K562 (cell line): ENCODE data around the gene TMEM38B. TPM values are rescaled to one million over a fixed set of nuclear protein-coding genes. Genes with fewer than 3 reads are reported as not detected.

Experiments used
- ATAC-seq: fragments of 200-7000 bp; cut with Tn5 transposase; 3 replicates; pipeline ENCODE4 v1.9.1; 2020; ENCODE audit warnings: moderate library complexity
- BruUV-seq: library from RNA; stranded (reverse); fragments of 400-500 nt; replicated peaks from 2 replicates; lab custom pipeline; 2021; lab: Mats Ljungman, UMichigan
- CTCF ChIA-PET: fragments of 300-600 bp; formaldehyde crosslinking; extraction: SDS; loops from one replicate; lab custom pipeline; 2021; ENCODE audit warnings: low intra/inter-chr PET ratio; lab: Yijun Ruan, JAX
- POLR2A ChIA-PET: fragments of 300-600, 350-650 bp; sonication (Branson Sonifier 250); formaldehyde crosslinking; extraction: SDS; loops from one replicate; lab custom pipeline; 2021; ENCODE audit warnings: antibody characterized with exemption, inconsistent platforms; lab: Yijun Ruan, JAX
- DNase-seq, 4 experiments: peaks; one replicate each; pipeline versions ENCODE4 v3.0.0 to v3.0.0-alpha.2; 2011 to 2018; ENCODE audit warnings: low spot score in 3 of 4, mixed read lengths in 3 of 4; ENCODE audit errors: extremely low read depth in 1 of 4
- FAIRE-seq: peaks from 2 replicates; lab custom pipeline; 2011; peaks lifted over from hg19 to GRCh38; lab: Jason Lieb, UNC
- H2AFZ ChIP-seq: 2 replicates; pipeline ENCODE4 v1.6.0; 2011; ENCODE audit warnings: low read depth, low read length, control low read depth, inconsistent platforms
- H3K27ac ChIP-seq: fragments of 200-600 bp; 3 replicates; pipeline ENCODE4 v1.8.0; 2011; ENCODE audit warnings: low read depth, mild to moderate bottlenecking, control low read depth, inconsistent platforms, low read length, moderate library complexity, mixed read lengths; ENCODE audit errors: extremely low read depth
- H3K27me3 ChIP-seq, 2 experiments: fragments of 300-600 bp in 1 of 2; 2 replicates in 1 of 2; 3 replicates in 1 of 2; pipeline versions ENCODE4 v1.6.0 to v1.8.0; 2011; ENCODE audit warnings: inconsistent platforms in 2 of 2, low read length in 2 of 2, mild to moderate bottlenecking in 1 of 2, mixed read lengths in 1 of 2, moderate library complexity in 1 of 2; ENCODE audit not compliant: control insufficient read depth in 2 of 2, insufficient read depth in 2 of 2
- H3K36me3 ChIP-seq: fragments of 300-600 bp; 3 replicates; pipeline ENCODE4 v1.8.0; 2011; ENCODE audit warnings: mild to moderate bottlenecking, low read length, inconsistent platforms; ENCODE audit not compliant: control insufficient read depth, insufficient read depth
- H3K4me1 ChIP-seq, 2 experiments: fragments of 200-600 bp in 1 of 2; replicated peaks in 1 of 2; 2 replicates in 1 of 2; 3 replicates in 1 of 2; pipeline versions ENCODE4 v1.5.1 to v1.8.0; 2011; ENCODE audit warnings: inconsistent platforms in 2 of 2, low read length in 2 of 2, mild to moderate bottlenecking in 1 of 2, mixed read lengths in 1 of 2, moderate library complexity in 1 of 2; ENCODE audit not compliant: control insufficient read depth in 2 of 2, insufficient read depth in 2 of 2
- H3K4me2 ChIP-seq: 2 replicates; pipeline ENCODE4 v1.6.1; 2011; ENCODE audit warnings: low read length, control low read depth, inconsistent platforms, mixed read lengths; ENCODE audit not compliant: insufficient read depth
- H3K4me3 ChIP-seq: fragments of 200-600 bp; sonication (generic), shearing (Covaris generic); 2 replicates; pipeline ENCODE4 v1.5.1; 2016; ENCODE audit warnings: control low read depth, inconsistent platforms
- H3K79me2 ChIP-seq: fragments of 200-600 bp; 3 replicates; pipeline ENCODE4 v1.8.0; 2011; ENCODE audit warnings: low read length, inconsistent platforms; ENCODE audit not compliant: control insufficient read depth, insufficient read depth
- H3K9ac ChIP-seq, 2 experiments: 2 replicates each; pipeline versions ENCODE4 v1.6.0 to v1.6.1; 2011; ENCODE audit warnings: low read depth in 2 of 2, low read length in 2 of 2, control low read depth in 1 of 2, inconsistent platforms in 1 of 2, mild to moderate bottlenecking in 1 of 2, mixed read lengths in 1 of 2; ENCODE audit not compliant: insufficient read depth in 1 of 2
- H3K9me1 ChIP-seq: one replicate; pipeline ENCODE4 v1.6.0; 2011; ENCODE audit warnings: inconsistent platforms, mild to moderate bottlenecking, low read length, moderate library complexity; ENCODE audit not compliant: control insufficient read depth, insufficient read depth
- H3K9me3 ChIP-seq: replicated peaks from 2 replicates; pipeline ENCODE4 v1.5.1; 2011; ENCODE audit warnings: low read depth, low read length, inconsistent platforms; ENCODE audit not compliant: control insufficient read depth, insufficient read depth
- H4K20me1 ChIP-seq: replicated peaks from 2 replicates; pipeline ENCODE4 v1.6.1; 2011; ENCODE audit warnings: low read length, inconsistent platforms, mixed read lengths; ENCODE audit not compliant: control insufficient read depth, insufficient read depth
- ELF2 ChIP-seq: fragments of 250-450 bp; sonication (Bioruptor Pico); IDR thresholded peaks from 2 replicates; pipeline ENCODE4 v1.5.0; 2021; ENCODE audit warnings: mild to moderate bottlenecking
- ESRRB ChIP-seq: fragments of 250-450 bp; sonication (Bioruptor Pico); IDR thresholded peaks from 2 replicates; pipeline ENCODE4 v1.5.0; 2020; ENCODE audit warnings: mild to moderate bottlenecking, moderate library complexity, borderline replicate concordance
- HMG20A ChIP-seq: fragments of 450-650 bp; formaldehyde crosslinking; conservative IDR thresholded peaks from 2 replicates; pipeline ENCODE4 v1.4.0; 2020; ENCODE audit warnings: mild to moderate bottlenecking, mixed read lengths
- MTA3 ChIP-seq: fragments of 450-650 bp; formaldehyde crosslinking; IDR thresholded peaks from 2 replicates; pipeline ENCODE4 v1.6.1; 2017; ENCODE audit warnings: mild to moderate bottlenecking, borderline replicate concordance
- POU5F1 ChIP-seq: fragments of 150-350 bp; IDR thresholded peaks from 2 replicates; pipeline ENCODE4 v1.6.1; 2014; ENCODE audit warnings: borderline replicate concordance, low read length, low read depth, mild to moderate bottlenecking; ENCODE audit not compliant: partially characterized antibody
- RBM34 ChIP-seq: fragments of 200-400 bp; formaldehyde crosslinking; IDR thresholded peaks from 2 replicates; pipeline ENCODE4 v1.6.1; 2018; ENCODE audit warnings: low read length, borderline replicate concordance; ENCODE audit not compliant: insufficient read depth
- SIRT6 ChIP-seq: IDR thresholded peaks from one replicate; pipeline ENCODE4 v1.6.1; 2012; ENCODE audit warnings: low read depth, mild to moderate bottlenecking, control low read depth, inconsistent platforms, low read length, moderate library complexity
- XRCC3 ChIP-seq: fragments of 450-650 bp; IDR thresholded peaks from 2 replicates; pipeline ENCODE4 v1.6.1; 2017; ENCODE audit warnings: mild to moderate bottlenecking, moderate library complexity
- YY1 ChIP-seq, 3 experiments: IDR thresholded peaks; 2 replicates each; pipeline ENCODE4 v1.6.1; 2011; ENCODE audit warnings: low read length in 2 of 3, mild to moderate bottlenecking in 2 of 3, moderate library complexity in 2 of 3, borderline replicate concordance in 1 of 3, control low read depth in 1 of 3, low read depth in 1 of 3; ENCODE audit not compliant: insufficient read depth in 3 of 3, insufficient replicate concordance in 2 of 3, control insufficient read depth in 1 of 3, insufficient read length in 1 of 3; ENCODE audit errors: extremely low read depth in 1 of 3
- ZNF780A ChIP-seq: fragments of 250-450 bp; sonication (Bioruptor Pico); IDR thresholded peaks from 2 replicates; pipeline ENCODE4 v1.5.0; 2021; ENCODE audit warnings: mild to moderate bottlenecking
- WGBS: fragments of 100-300 bp; shearing (Covaris generic); methylation state at CpG from one replicate; pipeline ENCODE4 v1.1.6; 2016; ENCODE audit warnings: low coverage, mixed read lengths; ENCODE audit not compliant: insufficient coverage; ENCODE audit errors: missing lambda C conversion rate; 5-methylcytosine and 5-hydroxymethylcytosine counted together
- in situ Hi-C: fragments of 300-500 bp; cut with MboI; formaldehyde crosslinking; loops from 4 replicates; pipeline ENCODE4 v1.15.0; 2018; ENCODE audit warnings: inconsistent platforms, mixed read lengths
- intact Hi-C: fragments of 100-400 bp; cut with micrococcal nuclease; formaldehyde crosslinking; loops from 2 replicates; pipeline ENCODE4 v1.14.2; 2022
- polyA plus RNA-seq, 8 experiments: library from polyadenylated mRNA; depleted of rRNA in 4 of 8; stranded (reverse) in 5 of 8; unstranded in 3 of 8; fragments of >200 nt; fragmentation: Nextera tagmentation in 2 of 8; fragmentation: Illumina TruSeq in 1 of 8; extraction: Ambion mirVana in 2 of 8; extraction: Trizol in 1 of 8; gene quantifications; 2 replicates each; pipeline versions ENCODE4 v1.2.1 to v1.2.3, GENCODE V29; 2011 to 2014; ENCODE audit warnings: inconsistent platforms in 1 of 8, missing spikeins in 1 of 8
- total RNA-seq, 7 experiments: library from RNA; depleted of rRNA in 6 of 7; stranded (reverse); fragments of >200 nt in 6 of 7; fragmentation: Illumina TruSeq in 2 of 7; extraction: Trizol in 2 of 7; gene quantifications; 2 replicates each; pipeline versions ENCODE4 v1.2.1 to v1.2.3, GENCODE V29; 2011 to 2021; ENCODE audit warnings: low replicate concordance in 1 of 7
- TF ChIP-seq, protein P1 (sequence below): fragments of 450-650 bp; IDR thresholded peaks from 2 replicates; pipeline ENCODE4 v1.7.1; 2018; ENCODE audit warnings: mild to moderate bottlenecking, low read depth; ENCODE audit not compliant: partially characterized antibody
- TF ChIP-seq, protein P2 (sequence below): fragments of 250-450 bp; sonication (Bioruptor Pico); IDR thresholded peaks from 2 replicates; pipeline ENCODE4 v1.4.0; 2020; ENCODE audit warnings: mild to moderate bottlenecking
- TF ChIP-seq, protein P3 (sequence below): fragments of 250-450 bp; sonication (Bioruptor Pico); IDR thresholded peaks from 2 replicates; pipeline ENCODE4 v1.4.0; 2020; ENCODE audit warnings: mild to moderate bottlenecking, moderate library complexity, borderline replicate concordance
- TF ChIP-seq, protein P4 (sequence below): fragments of 250-450 bp; sonication (Bioruptor Pico); IDR thresholded peaks from 2 replicates; pipeline ENCODE4 v1.5.0; 2021

The TMEM38B gene
- total and polyA plus RNA-seq, 9 of the 15 experiments (the other 6 are each of a cell fraction or from before 2014, with no cell fraction given), result 26.0 to 57.5 (median 38.5) TPM

DNA sequence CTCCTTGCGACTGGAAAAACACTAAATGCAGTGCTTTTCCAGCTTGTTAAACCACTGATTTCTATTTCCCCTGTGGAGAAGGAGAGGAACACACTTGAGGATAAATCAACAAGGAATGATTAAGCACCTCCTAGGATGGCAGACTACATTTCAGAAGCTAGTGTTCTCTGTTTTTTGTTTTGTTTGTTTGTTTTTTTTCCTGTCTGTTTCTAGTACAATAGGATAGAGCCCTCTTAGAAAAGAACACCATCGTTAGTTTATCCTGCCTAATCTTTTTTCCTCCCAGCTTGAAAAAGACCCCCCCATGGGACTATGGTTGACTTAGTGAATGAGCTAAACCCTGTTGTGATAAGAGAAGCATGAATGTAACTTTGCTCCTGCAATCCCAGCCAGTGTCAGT is 36.0 kb upstream of the TMEM38B start:
- no peak for FAIRE-seq
- Histone ChIP-seq H3K9ac (no peak overlapping the region), H3K9me3 (no peaks in the 10 kb centered on the region), H3K79me2 (no peaks in the 10 kb centered on the region), H2AFZ (no peak overlapping the region), H3K4me3 (no peak overlapping the region), H3K27ac (no peak overlapping the region), H3K9me1 (no peaks in the 10 kb centered on the region), H3K4me1 (peaks cover 11 to 13% of the 10 kb centered on the region in 2 experiments; a peak in 4 of 5 replicates), H3K4me2 (no peak overlapping the region), H3K36me3 (no peaks in the 10 kb centered on the region), H3K27me3 (no peaks in the 10 kb centered on the region), H4K20me1 (no peaks in the 10 kb centered on the region; the same call in 1 of the 2 replicates)
- in situ Hi-C loops, result no loop called here
- DNase-seq, result no peak
- intact Hi-C loops, result loop anchor here (5.0 kb wide), 1 partner anchor 59 kb away; no protein-coding TSS in a partner anchor
- no TSS peak for BruUV-seq
- no peak for ATAC-seq
- CTCF ChIA-PET, result no interaction called here
- WGBS, result 28% methylated on average over 2 of the region's 2 CpGs
- POLR2A ChIA-PET, result interaction anchor here (0.9 to 1.7 kb wide), 3 partner anchors 11 to 158 kb away, joined by 3 to 6 read pairs (median 4); no protein-coding TSS in a partner anchor
- TF ChIP-seq, protein P1, sequence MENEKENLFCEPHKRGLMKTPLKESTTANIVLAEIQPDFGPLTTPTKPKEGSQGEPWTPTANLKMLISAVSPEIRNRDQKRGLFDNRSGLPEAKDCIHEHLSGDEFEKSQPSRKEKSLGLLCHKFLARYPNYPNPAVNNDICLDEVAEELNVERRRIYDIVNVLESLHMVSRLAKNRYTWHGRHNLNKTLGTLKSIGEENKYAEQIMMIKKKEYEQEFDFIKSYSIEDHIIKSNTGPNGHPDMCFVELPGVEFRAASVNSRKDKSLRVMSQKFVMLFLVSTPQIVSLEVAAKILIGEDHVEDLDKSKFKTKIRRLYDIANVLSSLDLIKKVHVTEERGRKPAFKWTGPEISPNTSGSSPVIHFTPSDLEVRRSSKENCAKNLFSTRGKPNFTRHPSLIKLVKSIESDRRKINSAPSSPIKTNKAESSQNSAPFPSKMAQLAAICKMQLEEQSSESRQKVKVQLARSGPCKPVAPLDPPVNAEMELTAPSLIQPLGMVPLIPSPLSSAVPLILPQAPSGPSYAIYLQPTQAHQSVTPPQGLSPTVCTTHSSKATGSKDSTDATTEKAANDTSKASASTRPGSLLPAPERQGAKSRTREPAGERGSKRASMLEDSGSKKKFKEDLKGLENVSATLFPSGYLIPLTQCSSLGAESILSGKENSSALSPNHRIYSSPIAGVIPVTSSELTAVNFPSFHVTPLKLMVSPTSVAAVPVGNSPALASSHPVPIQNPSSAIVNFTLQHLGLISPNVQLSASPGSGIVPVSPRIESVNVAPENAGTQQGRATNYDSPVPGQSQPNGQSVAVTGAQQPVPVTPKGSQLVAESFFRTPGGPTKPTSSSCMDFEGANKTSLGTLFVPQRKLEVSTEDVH, result no peak
- no peak for TF ChIP-seq XRCC3
- no peak for TF ChIP-seq RBM34
- TF ChIP-seq YY1 (IDR thresholded peaks at IDR 0.05; ENCODE audit: borderline replicate concordance in 1 of 3, control insufficient read depth in 1 of 3, extremely low read depth in 1 of 3, insufficient read depth in 3 of 3, insufficient read length in 1 of 3, insufficient replicate concordance in 2 of 3, low read depth in 1 of 3, low read length in 2 of 3), result no peak
- TF ChIP-seq HMG20A (CRISPR knock-in tag), result no peak
- no peak for TF ChIP-seq ELF2 (CRISPR knock-in tag)
- no peak for TF ChIP-seq ESRRB (CRISPR knock-in tag)
- TF ChIP-seq SIRT6, result no peak
- TF ChIP-seq, protein P2, sequence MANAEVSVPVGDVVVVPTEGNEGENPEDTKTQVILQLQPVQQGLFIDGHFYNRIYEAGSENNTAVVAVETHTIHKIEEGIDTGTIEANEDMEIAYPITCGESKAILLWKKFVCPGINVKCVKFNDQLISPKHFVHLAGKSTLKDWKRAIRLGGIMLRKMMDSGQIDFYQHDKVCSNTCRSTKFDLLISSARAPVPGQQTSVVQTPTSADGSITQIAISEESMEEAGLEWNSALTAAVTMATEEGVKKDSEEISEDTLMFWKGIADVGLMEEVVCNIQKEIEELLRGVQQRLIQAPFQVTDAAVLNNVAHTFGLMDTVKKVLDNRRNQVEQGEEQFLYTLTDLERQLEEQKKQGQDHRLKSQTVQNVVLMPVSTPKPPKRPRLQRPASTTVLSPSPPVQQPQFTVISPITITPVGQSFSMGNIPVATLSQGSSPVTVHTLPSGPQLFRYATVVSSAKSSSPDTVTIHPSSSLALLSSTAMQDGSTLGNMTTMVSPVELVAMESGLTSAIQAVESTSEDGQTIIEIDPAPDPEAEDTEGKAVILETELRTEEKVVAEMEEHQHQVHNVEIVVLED (CRISPR knock-in tag), result no peak
- TF ChIP-seq, protein P3, sequence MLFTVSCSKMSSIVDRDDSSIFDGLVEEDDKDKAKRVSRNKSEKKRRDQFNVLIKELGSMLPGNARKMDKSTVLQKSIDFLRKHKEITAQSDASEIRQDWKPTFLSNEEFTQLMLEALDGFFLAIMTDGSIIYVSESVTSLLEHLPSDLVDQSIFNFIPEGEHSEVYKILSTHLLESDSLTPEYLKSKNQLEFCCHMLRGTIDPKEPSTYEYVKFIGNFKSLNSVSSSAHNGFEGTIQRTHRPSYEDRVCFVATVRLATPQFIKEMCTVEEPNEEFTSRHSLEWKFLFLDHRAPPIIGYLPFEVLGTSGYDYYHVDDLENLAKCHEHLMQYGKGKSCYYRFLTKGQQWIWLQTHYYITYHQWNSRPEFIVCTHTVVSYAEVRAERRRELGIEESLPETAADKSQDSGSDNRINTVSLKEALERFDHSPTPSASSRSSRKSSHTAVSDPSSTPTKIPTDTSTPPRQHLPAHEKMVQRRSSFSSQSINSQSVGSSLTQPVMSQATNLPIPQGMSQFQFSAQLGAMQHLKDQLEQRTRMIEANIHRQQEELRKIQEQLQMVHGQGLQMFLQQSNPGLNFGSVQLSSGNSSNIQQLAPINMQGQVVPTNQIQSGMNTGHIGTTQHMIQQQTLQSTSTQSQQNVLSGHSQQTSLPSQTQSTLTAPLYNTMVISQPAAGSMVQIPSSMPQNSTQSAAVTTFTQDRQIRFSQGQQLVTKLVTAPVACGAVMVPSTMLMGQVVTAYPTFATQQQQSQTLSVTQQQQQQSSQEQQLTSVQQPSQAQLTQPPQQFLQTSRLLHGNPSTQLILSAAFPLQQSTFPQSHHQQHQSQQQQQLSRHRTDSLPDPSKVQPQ (CRISPR knock-in tag), result no peak
- TF ChIP-seq, protein P4, sequence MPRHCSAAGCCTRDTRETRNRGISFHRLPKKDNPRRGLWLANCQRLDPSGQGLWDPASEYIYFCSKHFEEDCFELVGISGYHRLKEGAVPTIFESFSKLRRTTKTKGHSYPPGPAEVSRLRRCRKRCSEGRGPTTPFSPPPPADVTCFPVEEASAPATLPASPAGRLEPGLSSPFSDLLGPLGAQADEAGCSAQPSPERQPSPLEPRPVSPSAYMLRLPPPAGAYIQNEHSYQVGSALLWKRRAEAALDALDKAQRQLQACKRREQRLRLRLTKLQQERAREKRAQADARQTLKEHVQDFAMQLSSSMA (CRISPR knock-in tag), result no peak
- no peak for TF ChIP-seq POU5F1
- no peak for TF ChIP-seq ZNF780A (CRISPR knock-in tag)
- no peak for TF ChIP-seq MTA3
